ENCODE data around the gene SEMA3B.
"Not testable (repeated sequence)": the region's sequence is repeated elsewhere in the genome, so short reads cannot be mapped to it uniquely, and the experiment has no call there.

The SEMA3B gene

GRCh38 chr3:50279255-50280016 is 10.5 kb downstream of the SEMA3B start:
- Histone ChIP-seq H3K4me2 (ENCODE audit: low read length) (no peak overlapping the region), H3K36me3 (ENCODE audit: control insufficient read depth, low read length) (no peaks in the 10 kb centered on the region), H3K9me3 (ENCODE audit: control insufficient read depth, insufficient read depth, low read length) (no peaks in the 10 kb centered on the region), H3K27me3 (ENCODE audit: control insufficient read depth, low read length) (peaks cover 22% of the 10 kb centered on the region), H3F3A (ENCODE audit: control insufficient read depth, insufficient read depth) (no peaks in the 10 kb centered on the region; the same call in 1 of the 2 replicates), H3K79me2 (ENCODE audit: control insufficient read depth, low read length) (no peaks in the 10 kb centered on the region), H3K27ac (ENCODE audit: low read depth, low read length) (no peak overlapping the region), H3K4me3 (ENCODE audit: low read length) (no peak overlapping the region), H3K4me1 (ENCODE audit: control insufficient read depth, low read length) (peaks cover 7% of the 10 kb centered on the region), H4K20me1 (ENCODE audit: control insufficient read depth, insufficient read depth, low read depth, low read length) (no peaks in the 10 kb centered on the region), H3K9me2 (replicated peaks; ENCODE audit: control insufficient read depth, low read length) (no peaks in the 10 kb centered on the region)
- TF ChIP-seq CTCF (IDR thresholded peaks at IDR 0.05; ENCODE audit: low read depth, low read length, poor library complexity, severe bottlenecking), result no peak
- no peak for TF ChIP-seq EZH2phosphoT487 (IDR thresholded peaks at IDR 0.05; ENCODE audit: borderline replicate concordance, low read length)

GRCh38 chr3:50284121-50284520 is 15.2 kb downstream of the SEMA3B start:
- H3K27me3 ChIP-seq (ENCODE audit: control insufficient read depth, low read length); H3K9me2 ChIP-seq (replicated peaks; ENCODE audit: control insufficient read depth, low read length); H3K4me2 ChIP-seq (ENCODE audit: low read length); H4K20me1 ChIP-seq (ENCODE audit: control insufficient read depth, insufficient read depth, low read depth, low read length); H3K4me3 ChIP-seq (ENCODE audit: low read length); H3K4me1 ChIP-seq (ENCODE audit: control insufficient read depth, low read length); H3F3A ChIP-seq (ENCODE audit: control insufficient read depth, insufficient read depth); H3K9me3 ChIP-seq (ENCODE audit: control insufficient read depth, insufficient read depth, low read length); H3K27ac ChIP-seq (ENCODE audit: low read depth, low read length); H3K79me2 ChIP-seq (ENCODE audit: control insufficient read depth, low read length): not testable (repeated sequence)
- peaks cover 30% of the 10 kb centered on the region for H3K36me3 ChIP-seq (ENCODE audit: control insufficient read depth, low read length)

GRCh38 chr3:50286322-50287227 is 17.6 kb downstream of the SEMA3B start:
- Histone ChIP-seq H3K36me3 (ENCODE audit: control insufficient read depth, low read length) (peaks cover 50% of the 10 kb centered on the region), H3F3A (ENCODE audit: control insufficient read depth, insufficient read depth) (no peaks in the 10 kb centered on the region; the same call in 1 of the 2 replicates), H3K9me3 (ENCODE audit: control insufficient read depth, insufficient read depth, low read length) (no peaks in the 10 kb centered on the region), H3K4me1 (ENCODE audit: control insufficient read depth, low read length) (peaks cover 6% of the 10 kb centered on the region), H3K27me3 (ENCODE audit: control insufficient read depth, low read length) (no peaks in the 10 kb centered on the region), H3K4me2 (ENCODE audit: low read length) (no peak overlapping the region), H3K79me2 (ENCODE audit: control insufficient read depth, low read length) (peaks cover 26% of the 10 kb centered on the region), H3K9me2 (replicated peaks; ENCODE audit: control insufficient read depth, low read length) (no peaks in the 10 kb centered on the region), H4K20me1 (ENCODE audit: control insufficient read depth, insufficient read depth, low read depth, low read length) (no peaks in the 10 kb centered on the region), H3K27ac (ENCODE audit: low read depth, low read length) (no peak overlapping the region), H3K4me3 (ENCODE audit: low read length) (no peak overlapping the region)
- no peak for TF ChIP-seq EZH2phosphoT487 (IDR thresholded peaks at IDR 0.05; ENCODE audit: borderline replicate concordance, low read length)
- no peak for TF ChIP-seq CTCF (IDR thresholded peaks at IDR 0.05; ENCODE audit: low read depth, low read length, poor library complexity, severe bottlenecking)

- H3K4me3 ChIP-seq (ENCODE audit: low read length), result no peak overlapping the region
- peaks cover 55% of the 10 kb centered on the region for H3K36me3 ChIP-seq (ENCODE audit: control insufficient read depth, low read length)
- no peaks in the 10 kb centered on the region for H3K9me3 ChIP-seq (ENCODE audit: control insufficient read depth, insufficient read depth, low read length)
- no peak overlapping the region for H3K27ac ChIP-seq (ENCODE audit: low read depth, low read length)
- TF ChIP-seq CTCF (IDR thresholded peaks at IDR 0.05; ENCODE audit: low read depth, low read length, poor library complexity, severe bottlenecking) (no peak), EZH2phosphoT487 (IDR thresholded peaks at IDR 0.05; ENCODE audit: borderline replicate concordance, low read length) (no peak)
- H3F3A ChIP-seq (ENCODE audit: control insufficient read depth, insufficient read depth), result no peaks in the 10 kb centered on the region; the same call in 1 of the 2 replicates
- peaks cover 6% of the 10 kb centered on the region for H3K4me1 ChIP-seq (ENCODE audit: control insufficient read depth, low read length)
- no peaks in the 10 kb centered on the region for H4K20me1 ChIP-seq (ENCODE audit: control insufficient read depth, insufficient read depth, low read depth, low read length)
- H3K9me2 ChIP-seq (replicated peaks; ENCODE audit: control insufficient read depth, low read length), result no peaks in the 10 kb centered on the region
- H3K27me3 ChIP-seq (ENCODE audit: control insufficient read depth, low read length), result no peaks in the 10 kb centered on the region
- no peak overlapping the region for H3K4me2 ChIP-seq (ENCODE audit: low read length)
- H3K79me2 ChIP-seq (ENCODE audit: control insufficient read depth, low read length), result peaks cover 32% of the 10 kb centered on the region
These were observed 18.3 kb downstream of the SEMA3B start for GRCh38 chr3:50287262-50287661.
